GM10266 (cell line): Measurements from ENCODE around the gene NKPD1.
A peak's percentile ranks its signal among the peaks of the same experiment; 100 is the strongest.

Experiments
- DNase-seq: peaks from one replicate; pipeline ENCODE4 v3.0.0; 2012; ENCODE audit errors: extremely low spot score
- TF ChIP-seq, protein P1 (sequence below): IDR thresholded peaks from 2 replicates; pipeline ENCODE4 v1.5.1; 2012; ENCODE audit warnings: mild to moderate bottlenecking, low read depth; ENCODE audit not compliant: control insufficient read depth, insufficient read depth; ENCODE audit errors: missing control alignments

Gene NKPD1

DNA sequence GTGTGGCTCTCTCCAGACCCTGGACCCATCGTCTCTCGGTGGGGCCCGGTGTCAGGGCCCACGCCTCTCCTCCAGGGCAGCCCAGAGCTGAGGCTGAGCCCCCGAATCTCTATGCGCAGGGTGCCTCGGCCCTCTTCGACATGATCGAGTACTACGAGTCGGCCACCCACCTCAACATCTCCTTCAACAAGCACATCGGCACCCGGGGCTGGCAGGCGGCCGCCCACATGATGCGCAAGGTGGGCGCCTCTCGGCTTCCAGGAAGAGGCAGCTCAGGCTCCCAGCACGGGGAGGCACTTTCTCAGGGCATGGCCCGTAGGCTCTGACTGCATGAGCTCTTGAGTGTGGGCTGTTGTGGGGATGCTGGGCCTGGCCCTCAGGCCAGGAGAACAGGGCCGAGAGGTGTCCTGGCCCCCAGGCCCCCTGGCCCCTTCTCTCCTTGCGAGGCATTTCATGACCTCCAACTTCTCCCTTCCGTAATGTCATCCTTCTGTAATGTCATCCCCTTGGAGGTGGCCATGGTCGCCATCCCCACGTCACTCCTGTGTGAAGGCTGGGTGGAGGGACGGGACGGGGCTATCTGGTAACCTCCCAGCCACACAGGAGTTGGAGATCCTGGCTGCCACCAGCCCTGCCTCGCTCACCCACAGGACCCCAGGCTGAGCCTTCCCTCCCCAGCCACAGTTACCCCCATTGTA, 19.4 kb downstream of the NKPD1 start:
- TF ChIP-seq, protein P1, sequence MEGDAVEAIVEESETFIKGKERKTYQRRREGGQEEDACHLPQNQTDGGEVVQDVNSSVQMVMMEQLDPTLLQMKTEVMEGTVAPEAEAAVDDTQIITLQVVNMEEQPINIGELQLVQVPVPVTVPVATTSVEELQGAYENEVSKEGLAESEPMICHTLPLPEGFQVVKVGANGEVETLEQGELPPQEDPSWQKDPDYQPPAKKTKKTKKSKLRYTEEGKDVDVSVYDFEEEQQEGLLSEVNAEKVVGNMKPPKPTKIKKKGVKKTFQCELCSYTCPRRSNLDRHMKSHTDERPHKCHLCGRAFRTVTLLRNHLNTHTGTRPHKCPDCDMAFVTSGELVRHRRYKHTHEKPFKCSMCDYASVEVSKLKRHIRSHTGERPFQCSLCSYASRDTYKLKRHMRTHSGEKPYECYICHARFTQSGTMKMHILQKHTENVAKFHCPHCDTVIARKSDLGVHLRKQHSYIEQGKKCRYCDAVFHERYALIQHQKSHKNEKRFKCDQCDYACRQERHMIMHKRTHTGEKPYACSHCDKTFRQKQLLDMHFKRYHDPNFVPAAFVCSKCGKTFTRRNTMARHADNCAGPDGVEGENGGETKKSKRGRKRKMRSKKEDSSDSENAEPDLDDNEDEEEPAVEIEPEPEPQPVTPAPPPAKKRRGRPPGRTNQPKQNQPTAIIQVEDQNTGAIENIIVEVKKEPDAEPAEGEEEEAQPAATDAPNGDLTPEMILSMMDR = no peak
- DNase-seq = no peak

DNA sequence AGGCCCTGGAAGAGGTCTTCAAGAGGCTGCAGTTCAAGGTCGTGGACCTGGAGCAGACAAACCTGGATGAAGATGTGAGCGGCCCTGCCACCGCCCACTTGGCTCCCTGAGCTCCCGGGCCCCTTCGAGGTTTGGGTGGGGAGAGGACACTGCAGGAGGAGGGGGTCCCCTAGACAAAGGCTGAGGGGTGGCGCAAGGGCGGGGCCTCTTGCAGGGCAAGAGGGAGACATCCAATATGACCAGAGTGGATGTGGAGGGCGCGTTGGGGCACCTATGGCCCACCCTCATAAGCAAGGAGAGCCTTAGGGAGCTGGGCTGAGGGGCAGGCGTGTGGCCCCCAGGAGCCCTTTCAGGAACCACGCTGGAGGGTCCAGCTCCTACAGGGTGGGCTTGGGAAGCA, 20.2 kb downstream of the NKPD1 start:
- TF ChIP-seq, protein P1 = no peak
- DNase-seq = no peak

DNA sequence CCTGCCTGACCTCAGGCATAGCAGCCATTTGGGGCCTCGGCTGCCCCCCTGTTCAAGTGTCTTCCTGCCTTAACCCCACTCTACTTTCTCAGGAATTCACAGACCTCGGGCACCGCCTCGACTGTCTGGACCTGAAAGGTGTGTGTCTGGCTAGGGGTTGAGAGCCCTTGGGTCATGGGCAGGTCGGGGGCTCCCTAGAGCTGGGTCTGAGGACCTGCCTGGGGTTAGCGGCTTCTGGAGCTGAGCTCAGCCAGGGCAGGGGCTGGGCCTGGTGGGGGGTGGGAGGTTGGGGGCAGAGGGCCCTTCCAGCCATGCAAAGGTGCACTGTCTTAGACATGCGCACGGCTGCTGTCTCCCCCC, 20.7 kb downstream of the NKPD1 start:
- no peak for DNase-seq
- TF ChIP-seq, protein P1 = no peak

DNA sequence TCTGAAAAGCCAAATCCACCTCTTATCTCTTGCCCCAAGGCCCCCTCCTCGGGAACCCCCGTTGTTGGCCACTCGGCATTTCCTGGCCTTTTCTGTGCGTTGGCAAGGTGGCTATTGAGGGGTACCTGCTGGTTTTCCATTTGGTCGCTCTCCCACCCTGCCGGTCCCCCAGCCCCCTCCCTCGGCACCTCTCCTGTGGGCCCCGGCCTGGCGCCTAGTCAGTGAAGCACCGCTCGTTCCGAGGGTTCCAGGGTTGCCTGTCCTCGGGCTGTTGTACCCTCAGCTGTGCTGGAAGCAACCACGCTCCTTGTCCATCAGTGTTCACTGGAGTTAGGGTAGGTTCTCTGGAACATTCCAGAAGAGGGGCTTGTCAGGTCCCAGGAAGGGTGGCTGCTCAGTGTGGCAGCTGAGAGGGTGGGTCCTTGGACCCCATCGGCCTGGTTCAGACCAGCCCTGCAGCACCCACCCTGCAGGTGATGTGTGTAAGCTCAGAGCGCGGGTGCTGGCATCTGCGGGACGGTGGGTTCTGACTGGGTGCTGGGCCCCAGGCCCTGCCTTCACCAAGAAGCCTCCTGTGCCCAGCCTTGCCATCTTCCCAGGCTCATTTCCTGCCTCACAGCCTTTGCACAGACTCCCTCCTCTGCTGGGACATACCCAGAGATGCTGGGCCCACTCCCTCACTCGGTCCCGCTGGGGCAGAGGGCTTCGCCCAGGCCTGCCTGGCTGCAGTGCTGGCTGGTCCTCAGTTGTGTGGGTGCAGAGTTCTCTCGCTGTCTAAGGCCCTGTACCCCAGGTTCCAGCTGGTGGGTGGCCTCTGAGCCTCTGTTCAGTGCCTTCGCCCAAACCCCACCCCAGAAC, 21.3 kb downstream of the NKPD1 start:
- DNase-seq = peak; percentile 21
- TF ChIP-seq, protein P1 = no peak

DNA sequence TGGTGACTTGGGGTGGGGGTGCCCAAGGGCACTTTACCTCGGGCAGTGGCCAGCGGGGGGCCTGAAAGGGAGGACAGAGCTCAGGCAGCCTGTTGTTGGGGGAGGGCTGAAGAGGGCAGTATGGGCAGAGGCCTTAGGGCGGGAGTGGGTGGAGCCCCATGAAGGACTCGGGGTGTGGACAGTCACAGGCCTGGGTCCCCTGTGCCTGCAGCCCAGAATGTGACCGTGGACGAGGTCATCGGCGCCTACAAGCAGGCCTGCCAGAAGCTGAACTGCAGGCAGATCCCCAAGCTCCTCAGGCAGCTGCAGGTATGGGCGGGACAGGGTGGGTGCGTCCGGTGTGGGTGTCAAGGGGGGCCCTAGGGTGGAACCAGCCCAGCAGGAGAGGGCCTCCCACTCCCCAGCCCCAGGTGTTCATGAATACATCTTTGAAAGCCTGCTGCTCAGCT, 22.5 kb downstream of the NKPD1 start:
- TF ChIP-seq, protein P1 = no peak
- DNase-seq = peak; percentile 21

- peak; percentile 85 for DNase-seq
- TF ChIP-seq, protein P1 = peak; percentile 35
These were observed 23.5 kb downstream of the NKPD1 start for GRCh38 chr19:45137179-45137761.
